HG03342 (cell line): ENCODE data around the gene SCARB1.

ENCODE experiments used
- ATAC-seq: cut with Tn5 transposase; IDR thresholded peaks from one replicate; pipeline ENCODE4 v1.9.1; 2021; ENCODE audit warnings: mild to moderate bottlenecking, moderate library complexity; ENCODE audit not compliant: unreplicated experiment

Gene SCARB1

GRCh38 chr12:124762791-124763593, 100.7 kb downstream of the SCARB1 start:
- no peak for ATAC-seq

GRCh38 chr12:124762384-124762783, 101.3 kb downstream of the SCARB1 start:
- ATAC-seq: no peak

DNA sequence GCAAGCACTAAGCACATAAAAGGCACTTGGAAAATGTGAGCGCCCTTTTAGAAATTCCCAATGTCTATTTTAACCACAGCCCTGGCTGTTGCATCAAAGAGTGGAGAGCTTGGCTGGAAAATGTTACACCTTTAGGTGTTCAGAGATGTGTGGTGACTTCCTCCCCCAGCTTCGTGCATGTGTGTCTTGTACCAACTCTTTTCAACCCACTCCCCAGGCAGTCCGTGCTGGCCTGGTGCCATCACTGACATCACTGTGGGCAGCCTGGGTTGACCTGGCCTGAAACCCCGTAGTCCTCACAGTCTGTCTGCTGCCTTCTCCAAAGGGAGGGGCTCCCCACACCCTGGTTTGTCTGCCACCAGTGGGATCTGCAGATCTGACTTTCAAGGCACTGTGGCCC, 101.8 kb downstream of the SCARB1 start:
- ATAC-seq: no peak

- no peak for ATAC-seq
Measured at GRCh38 chr12:124761056-124761455, 102.6 kb downstream of the SCARB1 start.

GRCh38 chr12:124760560-124760959, 103.1 kb downstream of the SCARB1 start:
- no peak for ATAC-seq

DNA sequence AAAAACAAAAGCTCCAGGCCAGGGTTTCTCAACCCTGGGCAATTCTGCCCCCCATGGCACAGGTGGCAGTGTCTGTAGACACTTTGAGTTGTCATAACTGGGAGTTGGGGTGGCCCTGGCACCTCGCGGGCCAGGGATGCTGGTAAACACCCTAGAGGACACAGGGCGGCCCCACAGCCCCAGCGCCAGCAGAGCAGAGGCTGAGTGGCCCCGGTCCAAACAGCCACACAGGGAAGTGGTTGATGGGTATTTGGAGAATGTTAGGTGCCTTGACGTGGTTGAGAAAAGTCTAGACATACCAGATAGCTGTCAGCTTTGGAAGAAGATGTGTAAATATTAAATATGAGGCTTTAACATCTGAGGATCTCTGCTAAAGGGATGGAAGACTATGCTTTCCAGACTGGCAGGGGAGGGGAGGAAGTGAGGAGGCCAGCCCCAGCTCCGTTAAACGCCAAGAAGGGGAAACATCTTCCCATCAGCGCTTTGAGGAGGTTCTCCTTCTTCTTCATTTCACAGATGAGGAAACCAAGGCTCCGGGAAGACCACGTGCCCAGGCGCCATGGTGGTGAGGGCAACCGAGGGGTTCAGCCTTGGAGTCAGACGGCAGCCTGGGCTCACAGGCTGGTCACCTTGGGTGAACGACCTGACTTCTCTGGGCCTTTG, 103.7 kb downstream of the SCARB1 start:
- no peak for ATAC-seq

- ATAC-seq: no peak
Measured at GRCh38 chr12:124758266-124759220, 105.1 kb downstream of the SCARB1 start.

DNA sequence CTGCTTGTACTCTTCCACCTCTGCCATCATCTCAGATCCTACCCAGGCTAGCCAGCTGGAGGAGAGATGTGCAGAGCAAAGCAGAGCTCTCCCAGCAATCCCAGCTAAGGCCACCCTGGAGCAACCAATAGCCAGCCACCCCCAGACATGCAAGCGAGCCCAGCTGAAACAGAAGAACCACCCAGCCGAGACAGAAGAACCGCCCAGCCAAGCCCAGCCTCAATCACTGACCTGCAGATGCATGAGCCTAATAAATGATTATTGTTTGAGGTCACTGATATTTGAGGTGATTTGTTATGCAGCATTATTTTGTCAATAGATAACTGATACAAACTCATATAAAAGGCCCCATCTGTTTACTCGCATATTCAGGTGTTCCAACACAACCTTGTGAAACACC, 106.3 kb downstream of the SCARB1 start:
- no peak for ATAC-seq

- ATAC-seq: no peak
Measured at GRCh38 chr12:124756760-124757159, 106.9 kb downstream of the SCARB1 start.

GRCh38 chr12:124756166-124756565, 107.5 kb downstream of the SCARB1 start:
- no peak for ATAC-seq

DNA sequence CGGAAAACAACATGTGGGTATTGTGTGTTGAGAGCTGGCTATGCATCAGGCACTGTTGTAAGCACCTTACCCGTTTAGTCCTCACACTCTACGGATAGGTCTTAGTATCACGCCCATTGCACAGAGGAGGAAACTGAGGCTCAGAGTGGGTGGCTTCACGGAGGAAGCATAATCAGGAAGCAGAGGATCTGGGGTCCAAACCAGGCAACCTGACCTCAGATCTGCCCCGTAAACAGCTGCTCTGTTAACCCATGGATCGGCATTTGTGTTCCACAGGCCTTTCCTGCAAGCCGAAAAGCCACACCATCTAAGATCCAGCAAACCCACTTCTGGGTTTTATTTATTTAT, 107.9 kb downstream of the SCARB1 start:
- ATAC-seq: no peak

GRCh38 chr12:124754949-124755800, 108.5 kb downstream of the SCARB1 start:
- ATAC-seq: no peak

DNA sequence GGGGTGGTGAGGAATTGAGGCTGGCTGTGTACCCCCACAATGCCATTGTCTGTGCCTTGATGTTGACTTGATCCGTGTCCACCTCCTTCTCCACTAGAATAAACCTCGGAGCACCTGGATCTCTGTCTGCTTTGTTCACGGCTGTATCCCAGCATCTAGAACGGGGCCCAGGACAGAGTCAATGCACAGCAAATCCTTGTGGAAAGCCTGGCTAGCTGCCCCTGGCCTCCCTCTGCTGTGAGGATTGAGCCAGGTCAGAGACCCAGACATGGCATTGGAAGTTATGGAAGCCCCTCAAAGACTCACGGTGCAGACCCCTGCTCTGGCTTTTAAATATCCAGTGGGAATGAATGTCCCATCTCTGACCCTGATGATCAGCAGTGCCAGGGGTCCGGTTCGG, 109.2 kb downstream of the SCARB1 start:
- no peak for ATAC-seq

- ATAC-seq: no peak
Measured at GRCh38 chr12:124753993-124754392, 109.7 kb downstream of the SCARB1 start.

DNA sequence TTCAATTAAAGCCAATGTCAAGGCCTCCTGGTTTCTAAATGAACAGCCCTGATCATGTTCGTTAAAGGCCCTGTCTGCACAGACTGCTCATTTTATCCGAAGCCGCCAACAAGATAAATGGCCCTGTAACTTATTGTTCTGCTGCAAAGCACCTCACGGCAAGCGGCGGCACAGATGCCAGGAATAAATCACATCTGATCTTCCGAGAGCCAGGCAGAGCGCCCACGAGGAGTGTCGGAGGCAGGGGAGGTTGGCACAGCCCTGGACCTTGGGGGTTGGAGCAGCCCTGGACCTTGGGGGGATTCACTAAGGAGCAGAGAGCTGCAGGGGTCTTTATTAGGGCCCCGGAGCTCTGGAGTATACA, 110.5 kb downstream of the SCARB1 start:
- no peak for ATAC-seq

DNA sequence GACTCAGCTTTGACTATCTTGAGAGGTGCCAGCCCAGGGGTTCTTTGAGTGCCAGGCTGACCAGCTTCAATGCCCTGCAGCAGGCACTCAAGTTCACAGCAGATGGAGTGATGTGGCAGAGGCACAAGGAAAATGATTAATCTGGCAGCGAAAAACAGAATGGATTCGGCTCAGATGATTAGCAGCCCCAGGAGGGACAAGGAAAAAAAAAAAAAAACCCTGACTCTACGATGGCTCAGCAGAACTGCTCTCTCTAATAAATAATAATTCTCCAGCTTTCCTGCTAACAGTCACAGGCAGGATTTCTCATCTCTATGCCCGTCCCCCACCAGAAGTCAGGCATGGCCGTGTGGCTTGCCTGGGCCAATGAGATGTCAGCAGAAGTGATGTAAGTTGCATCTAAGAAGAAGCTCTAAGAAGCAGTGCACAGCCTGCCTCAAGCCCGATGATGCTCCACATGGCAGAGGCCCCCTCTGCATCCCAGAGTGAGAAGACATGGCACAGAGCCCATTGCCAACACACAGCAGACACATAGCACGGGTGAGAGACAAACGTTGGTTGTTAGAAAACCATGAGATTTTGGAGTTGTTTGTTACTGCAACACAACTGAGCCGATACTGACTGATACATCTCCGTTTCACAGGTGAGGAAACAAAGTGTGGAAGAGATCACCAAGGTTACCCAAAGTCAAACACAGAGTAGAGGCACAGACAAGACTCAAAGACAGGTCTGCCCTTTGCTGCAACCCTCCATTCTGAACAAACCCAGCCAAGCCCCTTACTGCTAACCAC, 111.0 kb downstream of the SCARB1 start:
- no peak for ATAC-seq

GRCh38 chr12:124751654-124752355, 111.9 kb downstream of the SCARB1 start:
- no peak for ATAC-seq

DNA sequence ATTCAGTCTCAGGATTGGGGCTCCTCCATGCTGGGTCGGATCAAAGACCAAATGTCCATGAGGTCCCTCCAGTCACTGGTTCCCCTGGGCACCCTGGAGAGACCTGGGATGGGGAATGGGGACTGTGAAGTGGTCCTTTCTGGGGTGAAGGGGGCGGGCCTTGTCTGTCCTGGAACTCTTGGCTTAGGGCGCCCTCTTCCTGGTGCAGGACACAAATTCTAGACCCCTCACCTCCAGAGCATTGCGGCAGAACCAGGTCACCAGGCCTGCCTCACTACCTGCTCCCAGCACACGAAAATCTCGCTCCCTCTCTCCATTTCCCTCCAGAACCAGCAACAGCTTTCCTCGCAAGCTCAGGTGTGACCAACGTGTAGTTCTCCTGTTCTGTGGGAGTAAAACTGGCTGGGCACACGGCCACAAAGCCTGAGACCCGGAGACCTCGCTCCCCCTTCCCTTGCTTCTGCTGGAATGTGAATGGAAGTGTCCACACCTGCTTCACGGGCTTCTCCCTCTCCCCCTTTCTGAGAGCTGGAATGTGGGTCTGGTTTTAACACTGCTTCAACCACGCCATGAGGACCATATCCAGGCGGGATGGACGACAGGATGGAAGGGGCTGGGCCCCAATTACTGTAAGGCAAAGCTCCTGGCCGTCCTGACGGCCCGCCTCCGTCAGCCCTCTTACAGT, 112.7 kb downstream of the SCARB1 start:
- no peak for ATAC-seq
